GM12872 (cell line): ENCODE data around the gene LAMB1.

ENCODE experiments used
- TF ChIP-seq, protein P1 (sequence below): IDR thresholded peaks from 3 replicates; pipeline ENCODE4 v1.5.1; 2011; ENCODE audit warnings: low read depth, mild to moderate bottlenecking, low read length, moderate library complexity; ENCODE audit not compliant: insufficient read depth

LAMB1 gene

DNA sequence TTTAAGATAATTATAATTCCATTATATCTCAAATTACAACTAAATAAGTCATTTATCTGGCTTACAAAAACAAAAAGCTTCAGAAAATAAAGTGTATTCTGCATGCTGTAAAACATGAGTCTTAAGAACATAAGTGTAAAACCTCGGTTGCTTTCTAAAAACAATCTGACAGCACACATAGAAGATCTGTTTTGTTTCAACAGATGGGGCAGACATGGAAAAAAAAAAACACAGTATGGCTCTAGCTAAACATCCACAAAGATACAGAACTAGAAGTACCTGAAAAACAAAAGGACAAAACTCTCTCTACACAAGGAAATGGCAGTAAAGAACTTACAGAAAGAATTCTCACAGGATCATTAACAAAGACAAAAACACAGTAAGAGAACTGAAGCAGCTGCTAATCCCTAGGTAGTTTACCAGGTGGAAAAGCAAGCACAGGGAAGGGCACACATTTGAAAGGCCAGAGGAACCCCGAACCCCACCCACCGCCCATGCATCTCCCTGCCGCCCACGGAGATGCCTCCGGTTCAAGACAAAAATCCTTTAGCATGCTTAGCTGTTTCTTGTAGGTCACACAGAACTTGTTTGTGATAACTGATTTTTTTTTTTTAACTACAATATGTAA lies 69.5 kb downstream of the LAMB1 start:
- TF ChIP-seq, protein P1, sequence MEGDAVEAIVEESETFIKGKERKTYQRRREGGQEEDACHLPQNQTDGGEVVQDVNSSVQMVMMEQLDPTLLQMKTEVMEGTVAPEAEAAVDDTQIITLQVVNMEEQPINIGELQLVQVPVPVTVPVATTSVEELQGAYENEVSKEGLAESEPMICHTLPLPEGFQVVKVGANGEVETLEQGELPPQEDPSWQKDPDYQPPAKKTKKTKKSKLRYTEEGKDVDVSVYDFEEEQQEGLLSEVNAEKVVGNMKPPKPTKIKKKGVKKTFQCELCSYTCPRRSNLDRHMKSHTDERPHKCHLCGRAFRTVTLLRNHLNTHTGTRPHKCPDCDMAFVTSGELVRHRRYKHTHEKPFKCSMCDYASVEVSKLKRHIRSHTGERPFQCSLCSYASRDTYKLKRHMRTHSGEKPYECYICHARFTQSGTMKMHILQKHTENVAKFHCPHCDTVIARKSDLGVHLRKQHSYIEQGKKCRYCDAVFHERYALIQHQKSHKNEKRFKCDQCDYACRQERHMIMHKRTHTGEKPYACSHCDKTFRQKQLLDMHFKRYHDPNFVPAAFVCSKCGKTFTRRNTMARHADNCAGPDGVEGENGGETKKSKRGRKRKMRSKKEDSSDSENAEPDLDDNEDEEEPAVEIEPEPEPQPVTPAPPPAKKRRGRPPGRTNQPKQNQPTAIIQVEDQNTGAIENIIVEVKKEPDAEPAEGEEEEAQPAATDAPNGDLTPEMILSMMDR, result no peak

DNA sequence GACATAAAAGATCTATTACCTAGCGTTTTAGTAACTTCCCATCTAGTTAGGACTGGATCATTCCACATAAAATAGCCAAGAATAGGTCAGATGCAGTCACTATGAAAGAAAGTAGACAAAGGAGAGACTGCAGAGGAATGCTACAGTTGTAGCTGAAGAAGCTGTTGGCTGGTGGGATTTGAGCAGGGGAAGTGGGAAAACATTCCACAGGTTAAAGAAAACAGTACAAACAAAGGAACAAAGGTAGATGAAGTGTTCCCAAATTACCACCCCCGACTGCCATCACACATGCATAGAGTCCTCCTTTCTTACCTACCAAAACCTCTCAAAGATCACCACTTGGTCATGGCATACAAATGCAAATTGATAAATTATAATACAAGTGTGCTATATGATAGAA lies 70.2 kb downstream of the LAMB1 start:
- TF ChIP-seq, protein P1, result no peak

DNA sequence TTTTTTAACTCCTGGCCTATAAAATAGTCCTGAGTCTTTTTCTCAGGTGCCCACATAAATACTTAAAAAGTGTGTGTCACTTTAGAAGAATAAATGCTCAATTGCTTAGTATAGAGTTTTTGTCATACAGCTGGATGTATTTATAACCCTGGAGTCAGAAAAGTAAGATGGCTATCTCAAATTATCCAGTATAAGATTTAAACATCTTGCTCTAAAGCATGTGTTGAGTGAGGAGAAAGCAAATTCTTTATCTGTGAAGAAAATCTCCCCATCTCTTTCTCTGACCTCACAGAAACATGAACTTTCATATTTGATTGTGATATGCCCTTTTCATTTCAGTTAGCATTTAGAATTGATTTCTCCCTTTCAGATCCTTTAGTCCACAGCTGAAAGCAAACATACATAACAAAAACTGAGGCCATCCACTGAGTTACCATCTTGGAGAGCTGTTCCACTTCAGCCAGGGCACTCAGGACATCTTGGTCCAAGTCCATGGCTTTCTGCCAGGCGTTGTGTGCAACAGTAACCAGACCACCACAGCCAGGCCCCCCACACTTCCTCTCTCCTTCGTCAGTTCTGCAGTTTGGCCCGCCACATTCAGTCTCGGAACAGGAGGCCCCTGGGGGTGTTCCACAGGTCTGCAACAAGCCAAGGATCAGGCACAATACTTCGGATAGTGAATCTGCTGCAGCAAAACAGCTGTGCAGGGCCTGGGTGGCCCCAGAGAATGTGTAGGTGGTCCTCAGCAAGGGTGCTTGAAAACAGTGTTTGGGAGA lies 71.0 kb downstream of the LAMB1 start:
- TF ChIP-seq, protein P1, result no peak

DNA sequence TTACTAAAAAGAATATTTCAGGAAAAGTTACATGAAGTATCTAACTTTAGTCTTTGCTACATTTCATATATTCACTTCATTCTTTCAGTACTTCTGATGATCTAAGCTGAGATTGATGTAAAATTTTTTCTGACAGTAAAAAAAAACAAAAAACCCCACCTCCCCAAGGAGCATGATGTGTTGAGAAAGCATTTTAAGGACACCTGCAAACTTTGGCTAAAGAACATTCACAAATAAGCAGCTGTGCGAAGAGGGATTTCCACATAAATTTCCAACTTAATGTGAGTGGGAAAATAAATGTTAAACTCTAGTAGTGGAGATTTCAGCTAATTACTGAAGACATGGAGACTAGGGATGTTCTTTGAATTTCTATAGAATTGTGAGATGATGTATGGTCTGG lies 76.5 kb downstream of the LAMB1 start:
- TF ChIP-seq, protein P1, result no peak

DNA sequence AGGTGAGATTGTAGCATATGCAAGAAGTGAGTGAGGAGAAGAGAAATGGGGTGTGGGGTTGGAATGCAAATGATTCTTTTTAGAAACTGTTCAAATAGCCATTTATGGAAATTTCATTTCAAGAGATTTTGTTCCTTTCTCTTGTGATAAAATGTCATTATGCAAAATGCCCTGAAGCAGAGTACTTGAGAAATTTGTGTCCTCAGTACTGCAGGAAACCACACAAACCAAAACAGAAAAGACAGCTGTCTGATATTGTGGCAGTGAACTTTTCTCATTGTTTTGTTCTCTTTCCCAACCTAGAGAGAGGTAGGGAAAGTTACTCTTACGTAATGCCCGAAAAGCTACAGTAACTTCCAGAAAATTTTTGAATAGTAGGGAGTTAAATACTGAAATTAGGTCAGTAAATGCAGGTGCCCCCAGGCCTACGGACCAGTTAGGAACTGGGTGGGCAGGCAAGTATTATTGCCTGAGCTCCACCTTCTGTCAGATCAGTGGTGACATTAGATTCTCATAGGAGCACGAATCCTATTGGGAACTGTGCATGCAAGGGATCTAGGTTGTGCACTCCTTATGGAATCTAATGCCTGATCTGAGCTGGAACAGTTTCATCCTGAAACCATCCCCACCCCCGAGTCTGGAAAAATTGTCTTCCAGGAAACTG lies 78.0 kb downstream of the LAMB1 start:
- TF ChIP-seq, protein P1, result no peak

DNA sequence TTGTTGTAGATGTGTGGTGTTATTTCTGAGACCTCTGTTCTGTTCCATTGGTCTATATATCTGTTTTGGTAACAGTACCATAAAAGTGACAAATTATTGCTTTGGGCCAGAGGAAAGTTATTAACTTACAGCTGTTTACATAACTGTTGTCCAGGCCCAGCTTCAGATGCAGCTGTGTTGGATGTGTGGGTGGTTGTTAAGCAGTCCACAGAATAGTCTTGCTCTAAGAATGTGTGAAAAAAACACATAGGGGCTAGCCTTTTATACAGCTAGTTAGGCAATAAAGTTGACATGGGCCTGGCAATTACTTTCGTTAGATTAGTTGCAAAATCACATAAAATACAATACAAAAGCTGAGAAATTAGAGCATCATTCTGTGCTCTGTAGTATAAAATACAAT lies 80.1 kb downstream of the LAMB1 start:
- TF ChIP-seq, protein P1, result no peak

DNA sequence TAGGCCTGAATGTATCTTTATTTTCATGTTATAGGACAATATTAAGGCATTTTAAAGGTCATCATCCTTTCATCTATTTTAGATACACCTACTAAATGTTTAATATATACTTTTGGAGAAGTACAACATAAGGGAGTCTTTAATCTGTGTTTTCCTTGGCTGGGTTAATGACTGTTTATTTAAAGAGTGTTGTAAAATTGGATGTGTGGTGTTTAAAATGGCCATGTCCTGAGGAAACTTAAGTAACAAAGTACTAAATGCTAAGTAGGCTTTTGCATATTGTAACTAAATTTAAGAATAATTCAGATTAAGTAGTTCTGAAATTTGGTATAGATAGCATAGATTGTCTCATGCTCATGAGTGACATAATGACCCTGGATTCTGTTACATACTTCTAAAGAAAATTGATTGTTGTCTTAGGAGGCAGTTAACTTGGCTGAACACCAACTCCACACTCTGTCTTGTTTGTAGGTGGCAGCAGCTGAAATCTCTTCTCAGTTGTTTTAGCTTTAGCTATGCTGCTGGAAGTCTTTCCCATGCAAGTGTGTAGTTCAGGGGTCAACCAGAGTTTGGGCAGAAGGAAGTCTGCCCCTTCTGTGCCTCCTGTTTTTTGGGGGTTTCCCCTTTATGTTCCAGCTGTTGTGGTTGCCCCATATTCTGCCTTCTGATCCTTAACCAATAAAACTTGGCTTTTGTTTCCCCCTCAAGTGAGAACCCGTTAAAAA lies 82.8 kb downstream of the LAMB1 start:
- TF ChIP-seq, protein P1, result no peak
